ENCODE results near the gene ADGRL1. TPM values are rescaled to one million over a fixed set of nuclear protein-coding genes. Genes with fewer than 3 reads are reported as not detected.

Gene ADGRL1
- total RNA-seq, 2 experiments from 2014 or later: 2.6 to 8.2 TPM

Small RNAs within 50 kb of the gene (small RNA-seq; reads per million reads assigned to genes)
- gene RN7SL231P: not detected

Other genes starting within 250 kb of the ADGRL1 start
- gene RFX1, start 199.8 kb downstream of the ADGRL1 start, total RNA-seq (2014; rRNA removed; shearing (Covaris generic)): 3.5 and 4.4 TPM in 2 replicates
- gene RFX1, start 199.8 kb downstream of the ADGRL1 start, total RNA-seq (2022): 13.8 and 17.4 TPM in 2 replicates
- not detected in 2 replicates for gene RLN3, start 178.0 kb downstream of the ADGRL1 start, total RNA-seq (2014; rRNA removed; shearing (Covaris generic))
- gene RLN3, start 178.0 kb downstream of the ADGRL1 start, total RNA-seq (2022): not detected in 2 replicates
- gene IL27RA, start 174.4 kb downstream of the ADGRL1 start, total RNA-seq (2014; rRNA removed; shearing (Covaris generic)): 5.2 and 6.7 TPM in 2 replicates
- gene IL27RA, start 174.4 kb downstream of the ADGRL1 start, total RNA-seq (2022): 6.0 and 9.0 TPM in 2 replicates
- 0.09 TPM in 1 of 2 replicates, not detected in the other for gene PALM3, start 144.1 kb downstream of the ADGRL1 start, total RNA-seq (2014; rRNA removed; shearing (Covaris generic))
- gene PALM3, start 144.1 kb downstream of the ADGRL1 start, total RNA-seq (2022): not detected in 2 replicates
- gene MISP3, start 133.4 kb downstream of the ADGRL1 start, total RNA-seq (2014; rRNA removed; shearing (Covaris generic)): 3.3 and 6.4 TPM in 2 replicates
- 3.9 TPM in 2 replicates for gene MISP3, start 133.4 kb downstream of the ADGRL1 start, total RNA-seq (2022)
- gene C19orf67, start 120.4 kb downstream of the ADGRL1 start, total RNA-seq (2014; rRNA removed; shearing (Covaris generic)): 1.0 and 2.6 TPM in 2 replicates
- 0.55 and 1.4 TPM in 2 replicates for gene C19orf67, start 120.4 kb downstream of the ADGRL1 start, total RNA-seq (2022)
- 116 and 128 TPM in 2 replicates for gene SAMD1, start 115.4 kb downstream of the ADGRL1 start, total RNA-seq (2014; rRNA removed; shearing (Covaris generic))
- 124 and 128 TPM in 2 replicates for gene SAMD1, start 115.4 kb downstream of the ADGRL1 start, total RNA-seq (2022)
- gene PRKACA, start 88.4 kb downstream of the ADGRL1 start, total RNA-seq (2014; rRNA removed; shearing (Covaris generic)): 18.0 and 21.1 TPM in 2 replicates
- 62.0 and 63.7 TPM in 2 replicates for gene PRKACA, start 88.4 kb downstream of the ADGRL1 start, total RNA-seq (2022)
- gene ASF1B, start 69.6 kb downstream of the ADGRL1 start, total RNA-seq (2014; rRNA removed; shearing (Covaris generic)): 115 and 202 TPM in 2 replicates
- gene ASF1B, start 69.6 kb downstream of the ADGRL1 start, total RNA-seq (2022): 139 and 143 TPM in 2 replicates
- gene ADGRE5, start 175.3 kb upstream of the ADGRL1 start, total RNA-seq (2014; rRNA removed; shearing (Covaris generic)): 12.5 and 13.8 TPM in 2 replicates
- 47.5 and 48.7 TPM in 2 replicates for gene ADGRE5, start 175.3 kb upstream of the ADGRL1 start, total RNA-seq (2022)
- 425 and 474 TPM in 2 replicates for gene DDX39A, start 213.2 kb upstream of the ADGRL1 start, total RNA-seq (2014; rRNA removed; shearing (Covaris generic))
- gene DDX39A, start 213.2 kb upstream of the ADGRL1 start, total RNA-seq (2022): 294 and 316 TPM in 2 replicates
- 117 and 125 TPM in 2 replicates for gene PKN1, start 227.1 kb upstream of the ADGRL1 start, total RNA-seq (2014; rRNA removed; shearing (Covaris generic))
- 233 and 246 TPM in 2 replicates for gene PKN1, start 227.1 kb upstream of the ADGRL1 start, total RNA-seq (2022)

Data from OCI-LY7 (cell line).